ENCODE measurements around the gene HS3ST2.

GRCh38 chr16:22771551-22771950 is 42.4 kb upstream of the HS3ST2 start:
- TF ChIP-seq POLR2A (IDR thresholded peaks at IDR 0.05) (no peak), CTCF (IDR thresholded peaks at IDR 0.05) (no peak), POLR2AphosphoS5 (IDR thresholded peaks at IDR 0.05; ENCODE audit: insufficient read depth in 1 of 2, low read depth in 1 of 2) (no peak)

All from vagina (tissue), 2 donors.